HG02981 (cell line): ENCODE measurements around the gene MMP23B.
A peak's percentile ranks its signal among the peaks of the same experiment; 100 is the strongest.
"Not testable (repeated sequence)": the region's sequence is repeated elsewhere in the genome, so short reads cannot be mapped to it uniquely, and the experiment has no call there.

Source experiments
- ATAC-seq: cut with Tn5 transposase; IDR thresholded peaks from one replicate; pipeline ENCODE4 v1.9.1; 2021; ENCODE audit warnings: mild to moderate bottlenecking, moderate library complexity; ENCODE audit not compliant: unreplicated experiment

MMP23B gene

GRCh38 chr1:1664318-1664717 lies 32.3 kb downstream of the MMP23B start:
- ATAC-seq = not testable (repeated sequence)

DNA sequence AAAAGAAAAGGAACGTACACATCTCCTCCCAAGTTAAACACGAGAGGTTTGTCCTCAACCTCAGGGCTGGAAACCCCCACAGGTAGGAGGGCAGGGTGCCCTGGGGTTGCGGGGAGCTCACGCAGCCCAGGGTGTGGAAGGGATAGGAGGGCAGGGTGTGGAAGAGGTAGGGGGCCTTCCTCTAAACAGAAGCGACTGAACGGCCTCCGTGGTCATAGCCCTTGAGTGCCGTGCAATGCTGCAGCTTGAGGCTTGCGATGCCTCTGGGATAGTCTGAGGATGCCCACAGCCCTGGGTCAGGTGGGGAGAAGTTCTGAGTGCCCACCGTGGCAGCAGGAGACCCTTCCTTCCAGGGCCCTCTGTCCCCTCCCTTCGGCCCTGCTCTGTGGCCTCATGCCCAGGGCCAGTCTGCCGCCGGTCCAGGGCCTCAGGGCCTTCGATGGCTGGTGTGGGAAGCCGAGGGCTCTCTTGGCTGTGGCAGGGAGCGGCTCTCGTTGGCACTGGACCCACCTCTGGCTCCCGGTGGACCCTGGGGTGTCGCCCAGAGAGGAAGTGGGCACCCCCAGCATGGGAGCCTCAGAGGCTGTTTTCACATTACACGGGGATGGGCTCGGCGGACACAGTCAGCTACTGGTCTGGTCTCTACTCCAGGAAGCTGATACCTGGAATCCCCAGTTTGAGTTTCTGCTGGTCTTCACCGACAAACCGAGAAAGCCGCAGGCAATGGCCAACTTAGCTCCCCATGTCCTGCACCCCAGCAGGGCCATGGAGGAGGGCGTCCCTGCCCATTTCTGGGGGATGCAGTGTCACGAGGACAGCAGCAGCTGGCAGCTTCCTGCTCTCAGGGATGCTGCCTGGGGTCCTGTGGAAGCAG lies 33.2 kb downstream of the MMP23B start:
- no peak for ATAC-seq

DNA sequence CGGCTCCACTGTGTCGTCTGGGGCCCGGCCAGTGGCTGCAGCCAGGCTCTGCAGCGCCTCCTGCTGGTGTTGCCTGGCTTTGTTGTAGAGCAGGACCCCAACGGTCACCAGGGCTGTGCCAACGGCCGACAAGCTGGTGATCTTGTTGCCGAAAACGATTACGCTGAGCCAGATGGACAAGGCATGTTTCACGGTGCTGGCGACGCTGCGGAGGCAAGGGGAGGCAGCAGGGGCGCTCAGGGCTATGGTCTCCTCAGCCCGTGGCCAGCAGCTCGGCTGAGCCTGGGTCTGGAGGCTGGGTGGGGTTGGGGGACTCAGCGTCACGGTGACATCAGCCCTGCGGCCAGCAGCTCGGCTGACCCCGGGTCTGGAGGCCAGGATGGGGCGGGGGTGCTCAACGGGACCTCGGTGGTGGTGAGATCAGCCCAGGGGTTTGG lies 33.9 kb downstream of the MMP23B start:
- no peak for ATAC-seq

DNA sequence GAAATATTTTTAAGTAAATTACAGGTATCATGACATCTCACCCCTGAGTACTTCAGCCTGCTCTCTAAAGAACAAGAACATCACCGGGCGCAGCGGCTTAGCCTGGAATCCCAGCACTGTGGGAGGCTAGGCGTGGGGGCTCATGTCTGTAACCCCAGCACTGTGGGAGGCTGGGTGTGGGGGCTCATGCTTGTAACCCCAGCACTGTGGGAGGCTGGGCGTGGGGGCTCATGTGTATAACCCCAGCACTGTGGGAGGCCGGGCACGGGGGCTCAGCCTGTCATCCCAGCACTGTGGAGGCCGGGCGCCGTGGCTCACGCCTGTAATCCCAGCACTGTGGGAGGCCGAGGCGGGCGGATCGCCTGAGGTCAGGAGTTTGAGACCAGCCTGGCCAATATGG lies 34.6 kb downstream of the MMP23B start:
- no peak for ATAC-seq

GRCh38 chr1:1669468-1670440 lies 37.8 kb downstream of the MMP23B start:
- no peak for ATAC-seq

DNA sequence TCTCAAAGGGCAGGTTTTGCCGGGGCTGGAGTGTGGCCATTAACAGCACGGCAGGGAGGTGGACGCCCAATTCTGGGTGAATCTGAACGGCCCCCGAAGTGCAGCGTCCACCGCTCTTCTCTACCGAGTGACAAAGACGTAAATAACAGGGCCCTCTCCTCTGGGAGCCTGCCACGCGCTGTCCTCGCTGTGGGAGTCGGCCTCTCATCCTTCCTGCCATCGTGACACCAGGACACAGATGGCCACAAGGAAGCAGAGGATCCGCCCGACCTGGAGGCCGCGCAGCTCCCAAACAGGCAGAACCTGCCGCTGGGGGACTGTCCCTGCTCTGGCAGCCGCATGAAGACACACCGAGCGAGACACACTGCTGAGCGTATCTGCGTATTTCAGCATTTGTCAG lies 38.9 kb downstream of the MMP23B start:
- no peak for ATAC-seq

- no peak for ATAC-seq
Measured at GRCh38 chr1:1671365-1672119, 39.6 kb downstream of the MMP23B start.

- no peak for ATAC-seq
Measured at GRCh38 chr1:1672181-1672965, 40.4 kb downstream of the MMP23B start.

DNA sequence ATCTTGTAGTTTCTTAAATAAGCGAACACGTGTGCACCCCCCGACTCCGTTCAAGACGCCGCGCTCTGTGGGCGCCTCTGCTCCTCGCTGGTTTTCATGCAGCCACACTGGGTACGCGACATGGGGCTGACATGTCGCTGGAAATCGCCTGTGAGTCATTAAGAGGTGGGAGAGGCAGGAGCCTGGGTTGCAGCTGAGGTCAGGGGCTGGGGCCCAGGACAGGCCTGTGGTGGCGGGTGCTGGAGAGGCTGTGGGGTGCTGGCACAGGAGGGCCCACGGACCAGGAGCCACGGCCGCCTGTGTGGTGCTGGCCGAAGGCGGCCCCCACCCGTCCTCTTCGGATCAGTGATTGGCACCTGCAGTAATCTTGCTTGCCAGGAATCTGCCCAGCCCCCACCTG lies 42.8 kb downstream of the MMP23B start:
- ATAC-seq = not testable (repeated sequence)

- ATAC-seq = not testable (repeated sequence)
Measured at GRCh38 chr1:1675218-1675617, 43.2 kb downstream of the MMP23B start.

DNA sequence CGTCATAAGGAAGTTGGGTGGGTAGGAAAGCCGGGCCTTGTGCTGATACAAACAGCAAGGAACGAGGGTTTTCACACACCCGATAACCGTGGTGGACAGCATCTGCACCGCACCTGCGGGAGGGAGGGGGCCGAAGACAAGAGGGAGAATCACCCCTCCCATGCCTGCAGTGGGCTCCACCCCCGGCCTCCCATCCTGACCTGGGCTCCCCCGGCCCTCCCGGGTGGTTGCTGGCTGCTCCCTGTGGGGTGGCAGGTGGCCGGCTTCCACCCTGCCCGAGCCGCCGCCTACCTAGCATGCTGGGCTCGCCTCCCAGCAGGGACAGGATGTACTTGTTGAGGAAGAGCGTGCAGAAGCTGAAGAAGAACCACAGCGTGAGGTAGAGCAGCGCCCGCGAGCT lies 44.1 kb downstream of the MMP23B start:
- not testable (repeated sequence) for ATAC-seq

- peak; percentile 63 for ATAC-seq
Measured at GRCh38 chr1:1677718-1678580, 46.0 kb downstream of the MMP23B start.

DNA sequence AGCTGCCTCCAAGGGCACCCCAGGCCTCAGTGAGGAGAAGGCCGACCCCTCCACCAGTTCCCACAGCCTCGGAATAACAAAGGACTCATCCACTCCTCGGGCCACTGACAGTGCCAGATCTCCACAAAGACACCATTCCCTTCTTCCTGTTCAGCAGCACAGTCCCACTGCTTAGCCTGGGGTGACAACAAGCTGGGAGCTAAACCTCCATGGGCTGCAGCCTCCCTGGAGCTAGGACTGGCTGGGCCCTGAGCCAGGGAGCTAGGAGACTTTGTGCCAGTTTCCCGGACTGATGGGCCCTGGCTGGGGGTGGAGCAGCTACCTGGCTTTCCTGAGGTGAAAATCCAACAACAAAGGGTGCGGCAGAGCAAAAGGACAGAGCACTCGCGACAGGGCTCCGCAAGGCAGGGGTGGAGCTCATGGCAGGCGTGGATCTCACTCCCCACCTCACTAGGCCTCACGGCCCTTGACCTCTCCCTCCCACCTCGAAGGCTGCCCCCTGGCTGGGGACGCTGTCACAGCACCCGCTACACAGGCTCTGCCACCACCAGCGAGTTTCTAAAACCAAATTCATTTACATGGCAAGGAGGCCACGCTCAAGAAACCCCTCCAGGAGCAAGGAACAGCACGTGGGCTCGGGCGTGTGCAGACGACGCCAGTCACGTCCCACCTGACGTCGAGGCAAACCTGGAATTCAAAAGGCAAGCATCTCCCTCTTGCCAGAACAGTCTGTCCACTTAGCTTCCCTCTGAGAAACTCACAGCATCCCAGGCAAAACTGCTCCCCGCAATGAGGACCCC lies 46.8 kb downstream of the MMP23B start:
- ATAC-seq = no peak

GRCh38 chr1:1680031-1680911 lies 48.3 kb downstream of the MMP23B start:
- no peak for ATAC-seq

- no peak for ATAC-seq
Measured at GRCh38 chr1:1680912-1681273, 48.9 kb downstream of the MMP23B start.

GRCh38 chr1:1683104-1683905 lies 51.3 kb downstream of the MMP23B start:
- no peak for ATAC-seq
